Caki2 (cell line): ENCODE results near the gene MYORG. TPM values are rescaled to one million over a fixed set of nuclear protein-coding genes. Genes with fewer than 3 reads are reported as not detected.
"Not testable (repeated sequence)": the region's sequence is repeated elsewhere in the genome, so short reads cannot be mapped to it uniquely, and the experiment has no call there.

Experiments
- DNase-seq: peaks from one replicate; pipeline ENCODE4 v3.0.0-alpha.2; 2015; ENCODE audit warnings: low read depth
- in situ Hi-C: cut with HindIII; loops from 2 replicates; pipeline ENCODE4 v1.10.0; 2016; ENCODE audit warnings: low sequenced_read_pairs, low pct_unique_long_range_greater_than_20kb, mixed read lengths
- total RNA-seq: library from RNA; depleted of rRNA; stranded (reverse); fragments of >200 nt; shearing (Covaris generic); gene quantifications from 2 replicates; pipeline ENCODE4 v1.2.3, GENCODE V29; 2014; ENCODE audit warnings: low replicate concordance

The MYORG gene
- total RNA-seq, 1 experiment from 2014 or later: 0.03 TPM

GRCh38 chr9:34343605-34344004 lies 33.1 kb downstream of the MYORG start:
- in situ Hi-C loops: no loop called here
- no peak for DNase-seq

DNA sequence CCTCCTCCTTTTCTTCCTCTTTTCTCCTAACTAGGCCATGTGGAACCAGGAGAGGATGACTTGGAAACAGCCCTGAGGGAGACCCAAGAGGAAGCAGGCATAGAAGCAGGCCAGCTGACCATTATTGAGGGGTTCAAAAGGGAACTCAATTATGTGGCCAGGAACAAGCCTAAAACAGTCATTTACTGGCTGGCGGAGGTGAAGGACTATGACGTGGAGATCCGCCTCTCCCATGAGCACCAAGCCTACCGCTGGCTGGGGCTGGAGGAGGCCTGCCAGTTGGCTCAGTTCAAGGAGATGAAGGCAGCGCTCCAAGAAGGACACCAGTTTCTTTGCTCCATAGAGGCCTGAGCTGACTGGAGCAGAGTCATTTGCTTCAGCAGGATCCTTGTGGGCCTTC lies 33.6 kb downstream of the MYORG start:
- no peak for DNase-seq
- in situ Hi-C loops: no loop called here

DNA sequence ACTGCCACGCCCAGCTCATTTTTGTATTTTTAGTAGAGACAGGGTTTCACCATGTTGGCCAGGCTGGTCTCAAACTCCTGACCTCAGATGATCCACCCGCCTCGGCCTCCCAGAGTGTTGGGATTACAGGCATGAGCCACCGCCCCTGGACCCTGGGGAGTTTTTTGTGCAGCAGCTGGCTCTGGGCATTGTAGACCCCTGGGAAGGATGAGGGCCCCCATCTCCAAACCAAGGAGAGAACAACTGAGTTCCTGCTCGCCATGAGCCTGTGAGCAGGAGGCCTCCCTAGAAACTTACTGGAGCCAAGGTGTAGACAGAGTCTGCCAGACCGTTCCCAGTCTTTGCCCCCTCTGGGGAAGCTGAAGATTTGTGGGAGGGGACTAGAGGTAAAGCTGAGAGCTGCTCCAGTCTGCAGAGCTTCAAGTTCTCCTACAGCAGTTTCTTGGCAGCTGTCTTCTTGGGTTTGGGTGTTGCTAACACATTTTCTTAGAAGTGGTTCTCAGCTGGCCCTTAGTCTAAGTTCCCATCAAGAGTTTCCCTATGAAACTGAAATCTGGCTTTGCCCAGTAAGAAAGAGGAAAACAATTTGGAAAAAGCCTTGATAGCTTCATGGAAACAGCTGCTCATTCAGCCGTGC lies 34.9 kb downstream of the MYORG start:
- DNase-seq: no peak
- in situ Hi-C loops: no loop called here

GRCh38 chr9:34338665-34339385 lies 37.9 kb downstream of the MYORG start:
- no peak for DNase-seq
- in situ Hi-C loops: no loop called here

DNA sequence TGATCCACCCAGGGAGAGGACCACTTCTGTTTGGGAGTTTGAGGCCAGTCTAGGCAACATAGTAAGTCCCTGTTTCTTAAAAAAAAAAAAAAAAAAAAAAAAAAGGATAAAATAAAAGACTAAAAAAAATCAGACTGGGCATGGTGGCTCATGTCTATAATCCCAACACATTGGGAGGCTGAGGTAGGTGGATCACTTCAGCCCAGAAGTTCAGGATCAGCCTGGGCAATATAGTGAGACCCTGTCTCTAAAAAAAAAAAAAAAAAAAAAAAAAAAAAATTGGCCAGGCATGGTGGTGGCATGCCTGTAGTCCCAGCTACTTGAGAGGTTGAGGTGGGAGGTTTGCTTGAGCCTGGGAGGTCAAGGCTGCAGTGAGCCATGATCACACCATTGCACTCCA lies 38.6 kb downstream of the MYORG start:
- in situ Hi-C loops, DNase-seq: not testable (repeated sequence)

DNA sequence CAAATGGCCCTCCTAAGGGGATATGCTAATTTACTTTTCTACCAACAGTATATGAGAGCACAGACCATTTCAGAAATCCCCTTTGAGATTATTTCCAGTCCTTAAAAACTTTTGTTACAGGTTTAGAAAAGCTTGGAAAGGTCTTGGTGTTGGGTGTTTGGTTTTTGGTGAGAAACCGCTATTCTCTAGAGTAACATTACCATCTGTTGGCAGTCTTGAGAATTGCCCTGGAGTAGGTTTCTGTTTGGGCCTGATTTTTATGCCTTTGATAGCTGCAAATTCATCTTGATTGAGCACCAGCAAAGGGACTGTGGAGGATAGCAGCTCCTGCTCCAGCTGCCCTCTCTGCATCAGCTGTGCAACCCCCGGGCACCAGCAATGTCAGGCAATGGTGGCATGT lies 39.3 kb downstream of the MYORG start:
- no peak for DNase-seq
- in situ Hi-C loops: no loop called here

DNA sequence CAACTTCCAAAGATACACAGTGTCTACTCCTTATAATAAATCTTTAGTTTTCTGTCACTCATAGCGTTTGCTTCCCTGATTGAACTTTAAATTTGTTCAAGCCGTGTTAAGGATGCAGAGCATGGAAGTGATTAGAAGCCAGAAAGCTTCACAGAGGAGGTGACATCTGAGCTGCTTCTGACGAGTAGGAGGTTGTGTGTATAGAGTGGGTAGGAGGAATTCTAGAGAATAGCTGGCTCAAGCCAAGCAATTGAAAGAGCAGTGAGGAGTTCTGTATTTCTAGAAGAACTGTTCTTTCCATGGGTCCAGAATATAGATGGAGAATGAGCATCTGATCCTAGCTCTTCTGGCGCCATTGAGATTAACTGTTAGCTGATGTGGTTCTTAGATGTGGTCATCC lies 41.3 kb downstream of the MYORG start:
- in situ Hi-C loops: no loop called here
- no peak for DNase-seq

GRCh38 chr9:34334916-34335315 lies 41.8 kb downstream of the MYORG start:
- DNase-seq: no peak
- in situ Hi-C loops: no loop called here

- no peak for DNase-seq
- in situ Hi-C loops: no loop called here
Observed at GRCh38 chr9:34334337-34334824, 42.3 kb downstream of the MYORG start.

DNA sequence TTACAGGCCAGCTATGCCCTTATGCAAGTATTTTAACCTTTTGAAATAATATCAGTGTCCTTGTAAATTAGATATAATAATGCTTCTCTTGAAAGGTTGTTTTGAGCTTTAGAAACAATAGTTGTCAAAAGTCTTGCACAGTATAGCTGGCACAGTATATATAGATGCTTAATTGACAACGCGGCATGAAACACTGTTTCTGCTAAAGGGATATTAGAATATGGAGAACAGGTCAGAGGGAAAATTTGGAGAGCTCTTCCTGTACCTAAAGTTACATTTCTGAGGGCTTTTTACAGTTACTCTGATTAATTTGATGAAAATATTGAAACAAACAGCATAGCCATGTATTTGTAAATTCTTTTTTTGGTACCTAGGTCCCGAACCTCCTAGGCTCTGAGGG lies 42.9 kb downstream of the MYORG start:
- no peak for DNase-seq
- in situ Hi-C loops: no loop called here

- peak; percentile 22 for DNase-seq
- in situ Hi-C loops: no loop called here
Observed at GRCh38 chr9:34332076-34332964, 44.4 kb downstream of the MYORG start.

DNA sequence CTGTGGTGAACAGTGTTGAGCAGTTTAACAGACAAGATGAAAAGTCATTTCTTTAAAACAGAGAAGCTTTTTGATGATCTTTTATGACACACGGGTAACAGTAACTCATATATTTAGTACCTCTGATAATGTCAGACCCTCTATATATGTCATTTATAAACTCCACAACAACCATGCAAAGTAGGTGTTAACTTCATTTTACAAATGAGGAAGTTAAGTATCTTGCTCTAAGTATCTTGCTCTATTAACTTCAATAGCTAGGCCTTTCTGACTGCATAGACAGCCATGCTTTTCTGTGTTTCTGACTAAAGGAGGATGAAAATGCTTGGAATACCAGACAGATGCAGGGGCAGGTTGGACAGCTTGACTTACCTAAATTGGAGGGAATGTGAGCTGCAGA lies 45.5 kb downstream of the MYORG start:
- in situ Hi-C loops: no loop called here
- no peak for DNase-seq

DNA sequence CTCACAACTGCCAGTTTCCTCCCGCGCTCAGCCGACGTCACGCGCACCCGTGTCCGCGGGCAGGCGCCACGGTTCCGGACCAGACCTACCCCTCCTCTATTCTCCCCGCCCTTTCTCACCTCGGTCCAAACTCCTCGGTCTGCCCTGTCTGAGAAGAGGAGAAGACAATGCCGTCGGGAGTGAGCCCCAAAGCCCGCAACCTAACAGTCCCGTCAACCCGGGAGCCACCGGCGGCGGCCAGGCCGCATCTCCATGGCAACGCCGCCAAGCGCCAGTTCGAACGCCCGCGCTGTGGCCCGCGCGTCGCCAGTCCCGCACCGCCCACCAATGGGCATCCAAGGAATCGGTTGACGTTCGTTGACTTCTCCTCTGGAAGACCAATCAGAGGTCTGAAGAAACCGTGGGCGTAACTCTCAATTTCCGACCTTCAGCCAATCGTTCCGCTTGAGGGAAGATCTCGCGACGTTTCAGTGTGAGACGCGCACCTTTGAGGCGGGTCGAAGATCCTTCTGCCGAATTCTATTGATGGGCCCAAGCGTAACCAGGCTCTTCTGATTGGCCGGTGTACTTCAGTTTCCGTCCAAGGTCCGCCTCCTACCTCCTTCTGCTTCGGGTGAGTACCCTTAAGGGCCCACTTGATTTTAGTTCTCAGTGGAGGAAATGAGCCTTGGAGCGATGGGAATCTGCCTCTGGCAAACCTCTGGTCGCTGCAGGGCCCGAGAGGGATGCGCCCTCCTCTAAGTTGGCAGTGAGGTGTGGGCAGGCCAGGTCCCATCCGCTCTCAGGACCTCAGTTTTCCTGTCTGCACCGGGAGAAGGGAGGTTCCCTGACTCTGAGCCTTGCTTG lies 47.5 kb downstream of the MYORG start, which contains the start of the genes KIF24 and NUDT2:
TSS of gene KIF24 (minus strand) at position 282 of the 846 bp plus-strand sequence. CDS start 17,922 bp downstream, outside the sequence.
TSS of gene NUDT2 (plus strand) at position 583 of the 846 bp plus-strand sequence. CDS start 9,471 bp downstream, outside the sequence.
- peak; percentile 98 for DNase-seq
- in situ Hi-C loops: no loop called here

GRCh38 chr9:34328500-34328986 lies 48.2 kb downstream of the MYORG start:
- in situ Hi-C loops: no loop called here
- DNase-seq: no peak

DNA sequence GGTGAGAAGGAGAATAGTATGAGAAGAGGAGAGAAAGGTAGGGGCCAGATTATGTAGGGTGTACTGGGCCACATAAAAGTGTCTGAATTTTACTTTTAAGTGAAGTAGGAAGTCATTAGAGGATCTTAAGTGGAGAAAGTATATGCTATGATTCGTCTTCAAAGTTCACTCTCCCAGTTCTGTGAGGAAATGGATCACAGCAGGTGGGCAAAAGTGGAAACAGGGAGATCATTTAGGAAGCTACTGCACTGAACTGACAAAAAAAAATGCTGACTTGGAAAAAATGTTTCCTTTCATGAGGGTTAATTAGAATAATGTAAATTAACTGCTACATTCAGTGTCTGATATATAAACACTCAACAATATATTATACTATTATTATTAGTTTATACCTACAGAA lies 50.0 kb downstream of the MYORG start:
- no peak for DNase-seq
- in situ Hi-C loops: no loop called here

DNA sequence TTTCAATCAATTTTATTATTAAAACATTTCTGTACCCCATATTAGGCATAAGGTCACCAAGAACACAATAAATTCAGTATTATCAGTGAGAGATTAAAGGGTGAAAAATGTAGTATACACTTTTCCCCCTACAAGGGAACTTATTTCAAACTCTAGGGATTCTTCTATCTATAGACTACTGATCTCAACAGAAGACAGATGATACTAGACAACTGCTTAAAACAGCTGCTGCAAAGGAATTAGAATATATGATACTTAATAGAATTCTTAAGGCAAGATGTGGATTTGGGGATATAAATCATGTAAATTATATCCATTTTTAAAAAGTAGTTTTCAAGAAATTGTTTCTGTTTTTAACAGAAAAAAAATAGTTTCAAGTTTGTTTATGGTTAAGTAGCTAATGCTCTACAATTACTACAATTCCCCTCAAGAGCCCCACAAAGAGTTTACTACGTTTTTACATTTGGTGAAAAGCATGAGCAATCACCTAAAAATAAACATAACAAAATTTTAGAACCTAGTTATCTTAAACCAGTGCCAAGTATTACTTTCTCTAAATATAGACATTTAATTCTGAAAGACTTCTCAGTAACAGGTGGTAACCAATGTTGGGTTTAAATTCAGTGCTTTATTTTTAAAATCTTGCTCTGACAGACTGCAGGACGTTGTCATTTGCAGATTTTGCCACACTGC lies 53.7 kb downstream of the MYORG start:
- no peak for DNase-seq
- in situ Hi-C loops: no loop called here

GRCh38 chr9:34321451-34321850 lies 55.2 kb downstream of the MYORG start:
- in situ Hi-C loops: no loop called here
- no peak for DNase-seq
